Activated naive CD4-positive, alpha-beta T cell treated with anti-CD3 and anti-CD28 coated beads, Interleukin-2, amount 50 U/mL, for 72 hours (primary cell): Measurements from ENCODE around the gene EPRS1. TPM values are rescaled to one million over a fixed set of nuclear protein-coding genes. Genes with fewer than 3 reads are reported as not detected.

Experiments used
- ATAC-seq, 2 donors: fragments of 150-1000 bp; cut with Tn5 transposase; 2 replicates each; pipeline ENCODE4 v1.10.0; 2021; ENCODE audit warnings: mild to moderate bottlenecking in 2 of 2, moderate library complexity in 2 of 2
- DNase-seq, 2 donors: peaks; one replicate each; pipeline ENCODE4 v3.0.0; 2021 to 2022; ENCODE audit warnings: low spot score in 2 of 2
- H3K27ac Mint-ChIP-seq, 2 donors: one replicate each; pipeline ENCODE4 v1.8.0; 2022; ENCODE audit warnings: mild to moderate bottlenecking in 2 of 2, mixed read lengths in 2 of 2
- H3K36me3 Mint-ChIP-seq, 2 donors: one replicate each; pipeline ENCODE4 v1.8.0; 2022; ENCODE audit warnings: mixed read lengths in 2 of 2
- H3K9me3 Mint-ChIP-seq, 2 donors: one replicate each; pipeline ENCODE4 v1.8.0; 2022; ENCODE audit warnings: mixed read lengths in 2 of 2
- total RNA-seq, 2 donors: library from RNA; stranded (reverse); gene quantifications; one replicate each; pipeline ENCODE4 v1.2.3, GENCODE V29; 2022

EPRS1 gene
- total RNA-seq, 2 donors from 2014 or later: 160 to 192 TPM

DNA sequence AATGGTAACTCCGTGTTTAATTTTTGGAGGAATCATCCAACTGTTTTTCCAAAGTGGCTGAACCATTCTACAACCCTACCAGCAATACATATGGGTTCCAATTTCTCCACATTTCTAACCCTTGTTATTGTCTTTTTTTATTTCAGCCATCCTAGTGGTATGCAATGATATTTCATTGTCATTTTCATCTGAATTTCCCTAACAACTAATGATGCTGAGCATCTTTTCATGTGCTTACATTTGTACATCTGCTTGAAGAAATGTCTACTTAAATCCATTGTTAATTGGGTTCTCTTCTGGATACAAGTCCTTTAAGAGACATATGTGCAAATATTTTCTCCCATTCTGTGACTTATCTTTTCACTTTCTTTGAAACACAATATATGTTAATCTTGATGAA lies 43.3 kb downstream of the EPRS1 start:
- DNase-seq (no peak), ATAC-seq (no peak)
- Mint-ChIP-seq H3K36me3 (peaks cover 20 to 24% of the 10 kb centered on the region in 2 donors), H3K9me3 (no peaks in the 10 kb centered on the region), H3K27ac (no peak overlapping the region)

DNA sequence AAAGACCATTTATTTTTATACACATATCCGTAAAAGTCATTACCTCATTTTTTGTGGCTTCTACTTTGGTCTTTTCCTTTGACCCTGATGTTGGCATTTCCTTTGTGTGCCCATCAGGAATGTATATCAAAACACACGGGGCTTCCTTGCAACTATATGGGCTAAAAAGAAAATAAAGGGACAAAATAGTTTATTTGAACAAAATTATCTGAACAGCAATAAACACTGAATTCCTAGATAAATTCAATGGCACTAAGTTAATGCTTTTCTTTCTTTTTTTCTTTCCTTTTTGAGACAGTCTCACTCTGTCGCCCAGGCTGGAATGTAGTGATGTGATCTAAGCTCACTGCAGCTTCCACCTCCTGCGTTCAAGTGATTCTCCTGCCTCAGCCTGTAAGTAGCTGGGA lies 45.2 kb downstream of the EPRS1 start:
- ATAC-seq: no peak
- no peaks in the 10 kb centered on the region for H3K9me3 Mint-ChIP-seq
- peaks cover 15 to 16% of the 10 kb centered on the region in 2 donors for H3K36me3 Mint-ChIP-seq
- DNase-seq: no peak
- H3K27ac Mint-ChIP-seq: peak overlapping the region in 1 of 2 donors; percentile 5

DNA sequence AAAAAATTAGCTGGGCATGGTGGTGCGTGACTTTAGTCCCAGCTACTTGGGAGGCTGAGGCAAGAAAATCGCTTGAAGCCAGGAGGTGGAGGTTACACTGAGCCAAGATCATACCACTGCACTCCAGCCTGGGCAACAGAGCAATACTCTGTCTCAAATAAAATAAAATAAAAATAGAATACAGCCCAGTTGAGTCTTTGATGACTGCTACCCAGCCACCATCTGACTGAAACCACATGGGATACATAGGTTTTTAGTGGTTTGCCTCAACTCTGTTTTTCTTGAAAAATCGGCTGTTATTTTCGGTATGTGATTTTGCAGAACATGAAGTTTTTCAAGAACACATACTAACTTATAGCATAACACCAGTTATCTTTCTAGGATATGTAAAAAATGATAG lies 46.5 kb downstream of the EPRS1 start:
- DNase-seq (no peak), ATAC-seq (no peak)
- Mint-ChIP-seq H3K27ac (no peak overlapping the region), H3K36me3 (peaks cover 15% of the 10 kb centered on the region in 2 donors), H3K9me3 (no peaks in the 10 kb centered on the region)

Other genes with a start within 250 kb of the EPRS1 start
- gene SLC30A10, start 117.9 kb downstream of the EPRS1 start, total RNA-seq: not detected
- gene BPNT1, start 43.3 kb upstream of the EPRS1 start, total RNA-seq: 10 to 100 TPM; 27.7 to 37.1 TPM
- 10 to 100 TPM; 66.6 to 78.4 TPM for gene IARS2, start 47.6 kb upstream of the EPRS1 start, total RNA-seq
- 10 to 100 TPM; 43.2 to 51.5 TPM for gene RAB3GAP2, start 225.9 kb upstream of the EPRS1 start, total RNA-seq